ENCODE measurements around the gene PRIMA1.

DNA sequence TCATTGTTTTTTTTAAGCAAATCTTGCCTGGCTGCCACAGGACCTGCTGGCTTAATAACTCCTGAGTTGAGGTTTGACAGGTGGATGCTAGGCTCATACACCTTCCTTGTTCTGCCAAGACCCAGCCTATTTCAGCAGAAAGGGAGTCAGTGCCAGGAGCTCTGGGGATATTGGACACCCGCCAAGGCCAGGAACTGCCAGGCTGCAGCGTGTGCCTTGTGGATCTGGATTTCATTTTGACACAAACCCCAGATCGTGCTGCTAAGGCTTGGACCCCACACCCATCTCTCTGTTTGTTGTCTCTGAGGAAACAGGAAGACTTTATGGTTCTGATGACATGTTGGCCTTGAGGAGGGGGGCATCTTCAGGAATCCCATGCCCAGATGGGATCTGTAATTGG is 44.4 kb upstream of the PRIMA1 start:
- TF ChIP-seq, protein P1, sequence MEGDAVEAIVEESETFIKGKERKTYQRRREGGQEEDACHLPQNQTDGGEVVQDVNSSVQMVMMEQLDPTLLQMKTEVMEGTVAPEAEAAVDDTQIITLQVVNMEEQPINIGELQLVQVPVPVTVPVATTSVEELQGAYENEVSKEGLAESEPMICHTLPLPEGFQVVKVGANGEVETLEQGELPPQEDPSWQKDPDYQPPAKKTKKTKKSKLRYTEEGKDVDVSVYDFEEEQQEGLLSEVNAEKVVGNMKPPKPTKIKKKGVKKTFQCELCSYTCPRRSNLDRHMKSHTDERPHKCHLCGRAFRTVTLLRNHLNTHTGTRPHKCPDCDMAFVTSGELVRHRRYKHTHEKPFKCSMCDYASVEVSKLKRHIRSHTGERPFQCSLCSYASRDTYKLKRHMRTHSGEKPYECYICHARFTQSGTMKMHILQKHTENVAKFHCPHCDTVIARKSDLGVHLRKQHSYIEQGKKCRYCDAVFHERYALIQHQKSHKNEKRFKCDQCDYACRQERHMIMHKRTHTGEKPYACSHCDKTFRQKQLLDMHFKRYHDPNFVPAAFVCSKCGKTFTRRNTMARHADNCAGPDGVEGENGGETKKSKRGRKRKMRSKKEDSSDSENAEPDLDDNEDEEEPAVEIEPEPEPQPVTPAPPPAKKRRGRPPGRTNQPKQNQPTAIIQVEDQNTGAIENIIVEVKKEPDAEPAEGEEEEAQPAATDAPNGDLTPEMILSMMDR (IDR thresholded peaks at IDR 0.05; ENCODE audit: insufficient read depth, low read length, poor library complexity, severe bottlenecking), result no peak
- TF ChIP-seq EZH2phosphoT487 (conservative IDR thresholded peaks at IDR 0.05; ENCODE audit: low read length), result no peak
